ENCODE data around the gene ZBTB4. TPM values are rescaled to one million over a fixed set of nuclear protein-coding genes. Genes with fewer than 3 reads are reported as not detected.

Gene ZBTB4
- total and polyA plus RNA-seq, 2 donors from 2014 or later = 23.2 to 64.8 TPM

GRCh38 chr17:7427549-7427948 is 51.9 kb downstream of the ZBTB4 start:
- intact Hi-C loops (cut with DNase I) = no loop called here
- H3K4me3 ChIP-seq (ENCODE audit: low read length in 3 of 3) = no peak overlapping the region
- H3K27me3 ChIP-seq (ENCODE audit: control insufficient read depth, insufficient read depth, low read length) = no peaks in the 10 kb centered on the region
- FAIRE-seq = no peak
- H3K4me1 ChIP-seq (ENCODE audit: control insufficient read depth in 2 of 3, insufficient read depth in 2 of 3, low read depth in 1 of 3, low read length in 3 of 3) = no peaks in the 10 kb centered on the region
- no peak for DNase-seq
- TF ChIP-seq CTCF (IDR thresholded peaks at IDR 0.05; ENCODE audit: borderline replicate concordance, extremely low read depth, insufficient read depth) = no peak
- no peaks in the 10 kb centered on the region for H3K36me3 ChIP-seq (ENCODE audit: control insufficient read depth in 2 of 3, insufficient read depth in 3 of 3, low read length in 3 of 3)
- no peaks in the 10 kb centered on the region for H3K9me3 ChIP-seq (ENCODE audit: control insufficient read depth in 2 of 3, insufficient read depth in 1 of 3, low read length in 3 of 3)
- no peak overlapping the region for H3K9ac ChIP-seq (ENCODE audit: low read length in 3 of 3)
- H3K27ac ChIP-seq (ENCODE audit: low read depth in 2 of 2, low read length in 2 of 2) = no peak overlapping the region

GRCh38 chr17:7426896-7427489 is 52.4 kb downstream of the ZBTB4 start:
- TF ChIP-seq CTCF (IDR thresholded peaks at IDR 0.05; ENCODE audit: borderline replicate concordance, extremely low read depth, insufficient read depth) = no peak
- peak in 1 of 5 donors; percentile 51 for DNase-seq
- Histone ChIP-seq H3K27me3 (ENCODE audit: control insufficient read depth, insufficient read depth, low read length) (no peaks in the 10 kb centered on the region), H3K27ac (ENCODE audit: low read depth in 2 of 2, low read length in 2 of 2) (no peak overlapping the region), H3K36me3 (ENCODE audit: control insufficient read depth in 2 of 3, insufficient read depth in 3 of 3, low read length in 3 of 3) (no peaks in the 10 kb centered on the region), H3K9me3 (ENCODE audit: control insufficient read depth in 2 of 3, insufficient read depth in 1 of 3, low read length in 3 of 3) (no peaks in the 10 kb centered on the region), H3K4me3 (ENCODE audit: low read length in 3 of 3) (no peak overlapping the region), H3K4me1 (ENCODE audit: control insufficient read depth in 2 of 3, insufficient read depth in 2 of 3, low read depth in 1 of 3, low read length in 3 of 3) (no peaks in the 10 kb centered on the region), H3K9ac (ENCODE audit: low read length in 3 of 3) (no peak overlapping the region)
- intact Hi-C loops (cut with DNase I) = no loop called here
- FAIRE-seq = no peak

GRCh38 chr17:7426203-7426863 is 53.1 kb downstream of the ZBTB4 start:
- Histone ChIP-seq H3K9me3 (ENCODE audit: control insufficient read depth in 2 of 3, insufficient read depth in 1 of 3, low read length in 3 of 3) (no peaks in the 10 kb centered on the region), H3K4me1 (ENCODE audit: control insufficient read depth in 2 of 3, insufficient read depth in 2 of 3, low read depth in 1 of 3, low read length in 3 of 3) (no peaks in the 10 kb centered on the region), H3K27ac (ENCODE audit: low read depth in 2 of 2, low read length in 2 of 2) (no peak overlapping the region), H3K27me3 (ENCODE audit: control insufficient read depth, insufficient read depth, low read length) (no peaks in the 10 kb centered on the region), H3K36me3 (ENCODE audit: control insufficient read depth in 2 of 3, insufficient read depth in 3 of 3, low read length in 3 of 3) (no peaks in the 10 kb centered on the region), H3K9ac (ENCODE audit: low read length in 3 of 3) (no peak overlapping the region), H3K4me3 (ENCODE audit: low read length in 3 of 3) (no peak overlapping the region)
- DNase-seq (no peak), FAIRE-seq (no peak)
- no peak for TF ChIP-seq CTCF (IDR thresholded peaks at IDR 0.05; ENCODE audit: borderline replicate concordance, extremely low read depth, insufficient read depth)
- intact Hi-C loops (cut with DNase I) = no loop called here

Measured in kidney (tissue), 14 donors.